Choroid plexus epithelial cell (primary cell): ENCODE measurements around the gene TGIF1.

Experiments used
- DNase-seq: peaks from one replicate; pipeline ENCODE4 v3.0.0-alpha.2; 2010; ENCODE audit warnings: low read depth
- H3K4me3 ChIP-seq: 2 replicates; pipeline ENCODE4 v1.5.1; 2011; ENCODE audit warnings: low read depth, mild to moderate bottlenecking, control low read depth, low read length, moderate library complexity
- CTCF ChIP-seq: conservative IDR thresholded peaks from 2 replicates; pipeline ENCODE4 v1.5.1; 2011; ENCODE audit warnings: low read depth, mild to moderate bottlenecking, control low read depth, inconsistent platforms, low read length, moderate library complexity

The TGIF1 gene

GRCh38 chr18:3485153-3486149, 35.5 kb downstream of the TGIF1 start:
- no peak overlapping the region for H3K4me3 ChIP-seq
- DNase-seq = no peak
- no peak for TF ChIP-seq CTCF

GRCh38 chr18:3486512-3486911, 36.5 kb downstream of the TGIF1 start:
- no peak for TF ChIP-seq CTCF
- no peak for DNase-seq

GRCh38 chr18:3489462-3489861, 39.5 kb downstream of the TGIF1 start:
- TF ChIP-seq CTCF = no peak
- no peak overlapping the region for H3K4me3 ChIP-seq
- no peak for DNase-seq

More at GRCh38 chr18:3486512-3486911, 36.5 kb downstream of the TGIF1 start:
- H3K4me3 ChIP-seq = no peak overlapping the region

DNA sequence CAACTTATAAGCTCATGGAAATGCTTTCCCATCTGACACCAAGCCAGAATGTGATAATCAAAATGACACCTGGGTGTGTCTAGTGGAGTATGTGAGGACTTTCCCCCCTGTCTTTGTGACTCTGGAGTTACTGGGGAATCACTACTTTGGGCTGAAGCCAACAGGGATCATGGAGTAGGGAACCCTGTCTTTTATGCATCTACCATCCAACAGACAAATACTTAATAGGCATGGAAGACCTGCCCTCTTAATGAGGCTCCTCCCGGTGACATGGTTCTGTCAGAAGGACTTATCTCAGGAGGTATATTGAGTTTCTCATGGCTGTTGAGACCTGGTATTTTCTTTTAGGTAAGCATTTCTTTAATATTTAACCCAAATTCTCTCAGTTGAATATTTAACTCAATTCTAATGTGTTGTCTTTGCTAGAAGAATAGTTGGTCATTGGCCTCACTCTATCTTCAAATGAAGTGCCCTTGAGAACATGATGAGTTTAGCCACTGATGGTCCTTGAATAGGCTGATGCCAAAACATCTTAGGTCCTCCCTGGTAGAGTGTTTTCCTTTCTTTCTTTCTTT, 42.1 kb downstream of the TGIF1 start:
- H3K4me3 ChIP-seq = no peak overlapping the region
- no peak for DNase-seq
- TF ChIP-seq CTCF = no peak

GRCh38 chr18:3492721-3493120, 42.7 kb downstream of the TGIF1 start:
- no peak for TF ChIP-seq CTCF
- no peak for DNase-seq
- H3K4me3 ChIP-seq = no peak overlapping the region

GRCh38 chr18:3493501-3494244, 43.7 kb downstream of the TGIF1 start:
- no peak overlapping the region for H3K4me3 ChIP-seq
- TF ChIP-seq CTCF = no peak
- DNase-seq = no peak
